Left cardiac atrium (tissue), 4 donors: ENCODE measurements around the gene KRT26. TPM values are rescaled to one million over a fixed set of nuclear protein-coding genes. Genes with fewer than 3 reads are reported as not detected.
"Not testable (repeated sequence)": the region's sequence is repeated elsewhere in the genome, so short reads cannot be mapped to it uniquely, and the experiment has no call there.

Experiments
- ATAC-seq, 2 donors: fragments of 200-7000 bp; cut with Tn5 transposase; one replicate each; pipeline ENCODE4 v1.9.1; 2020; ENCODE audit warnings: mild to moderate bottlenecking in 2 of 2, moderate library complexity in 2 of 2
- DNase-seq: peaks from one replicate; pipeline ENCODE4 v3.0.0-alpha.2; 2020
- intact Hi-C, 2 donors: fragments of 100-400 bp; cut with DNase I; formaldehyde crosslinking; loops; one replicate each; pipeline versions ENCODE4 v1.14.1 to v1.15.1; 2022 to 2023
- long read RNA-seq: library from polyadenylated mRNA; unstranded; transcript quantifications from one replicate; pipeline ENCODE4 v2.0.0, GENCODE V29; 2021
- total RNA-seq, 2 donors: library from RNA; stranded (reverse); fragmentation: NEBNext Ultra II Directional; extraction: Animal tissue kit (Norgen Biotek cat#: 25700); gene quantifications; one replicate each; pipeline ENCODE4 v1.2.1, GENCODE V29; 2021
- donor health status: DM: no; HTN: yes; CAD: no.
- donor health status: DM: no; HTN: yes; CAD: no; lungs with severe emphysema.
- donor health status: DM: yes; HTN: yes; CAD: no.
- donor health status: Dilated cardiomyopathy.

Gene KRT26, protein sequence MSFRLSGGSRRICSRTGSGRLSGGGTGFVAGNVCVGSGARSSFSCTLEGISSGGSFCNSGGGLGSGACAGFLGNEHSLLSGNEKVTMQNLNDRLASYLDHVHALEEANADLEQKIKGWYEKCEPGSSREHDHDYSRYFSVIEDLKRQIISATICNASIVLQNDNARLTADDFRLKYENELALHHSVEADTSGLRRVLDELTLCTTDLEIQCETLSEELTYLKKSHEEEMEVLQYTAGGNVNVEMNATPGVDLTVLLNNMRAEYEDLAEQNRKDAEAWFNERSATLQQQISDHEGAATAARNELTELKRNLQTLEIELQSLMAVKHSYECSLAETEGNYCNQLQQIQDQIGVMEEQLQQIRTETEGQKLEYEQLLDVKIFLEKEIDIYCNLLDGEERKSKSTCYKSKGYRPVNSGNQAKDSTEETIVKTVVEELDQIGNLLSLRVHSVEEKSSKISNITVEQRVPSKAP
- not detected for total RNA-seq
- long read RNA-seq = 0 reads

GRCh38 chr17:40772101-40772500, at the start of gene KRT26:
Gene KRT26, minus strand, starts transcription at chr17:40772201. Its CDS starts 88 bp downstream, at chr17:40772113.
- no peak for DNase-seq
- no peak for ATAC-seq
- intact Hi-C loops = loop anchor here in 1 of 2 donors (10.0 kb wide), 1 partner anchor 117 kb away; no protein-coding TSS in a partner anchor

- ATAC-seq = no peak
- intact Hi-C loops = no loop called here
- DNase-seq = no peak
These were observed 49.5 kb upstream of the KRT26 start for GRCh38 chr17:40821536-40821935.

- intact Hi-C loops = no loop called here
- ATAC-seq (no peak), DNase-seq (no peak)
These were observed 48.3 kb upstream of the KRT26 start for GRCh38 chr17:40820228-40820838.

GRCh38 chr17:40819528-40820125, 47.6 kb upstream of the KRT26 start:
- ATAC-seq (peak; percentile 29 to 35), DNase-seq (no peak)

DNA sequence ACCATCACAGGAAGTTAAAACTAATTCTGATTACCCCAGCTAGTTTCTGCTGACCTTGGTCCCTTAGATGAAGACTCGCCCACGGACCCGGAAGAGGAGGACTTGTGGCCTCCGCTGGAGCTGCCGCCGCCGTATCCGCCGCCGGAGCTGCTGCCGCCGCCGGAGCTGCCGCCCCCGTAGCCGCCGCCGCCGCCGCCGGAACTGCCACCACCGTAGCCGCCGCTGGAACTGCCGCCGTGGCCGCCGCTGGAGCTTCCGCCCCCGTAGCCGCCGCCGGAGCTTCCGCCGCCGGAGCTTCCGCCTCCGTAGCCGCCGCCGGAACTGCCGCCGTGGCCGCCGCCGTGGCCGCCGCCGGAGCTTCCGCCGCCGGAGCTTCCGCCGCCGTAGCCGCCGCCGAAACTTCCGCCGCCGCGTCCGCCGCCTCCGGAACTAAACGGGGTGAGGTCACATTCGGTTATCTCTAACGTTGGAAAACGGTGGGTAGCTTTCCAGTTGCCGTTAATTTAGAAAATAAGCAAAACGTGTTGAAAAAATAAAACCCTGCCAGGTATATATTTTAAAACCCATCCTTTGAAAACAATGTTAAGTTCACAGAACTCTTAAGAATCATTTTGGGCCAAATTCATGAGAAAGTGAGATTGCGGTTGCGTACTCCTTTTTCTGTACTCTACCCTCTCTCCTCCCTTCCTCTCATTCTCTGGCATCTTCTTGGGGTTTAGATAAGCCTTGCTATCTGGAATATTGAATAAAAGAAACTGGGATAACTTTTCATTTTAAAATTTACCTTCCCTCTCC, 46.9 kb upstream of the KRT26 start:
- ATAC-seq = peak; percentile 96
- intact Hi-C loops = no loop called here
- DNase-seq = peak; percentile 84

More at GRCh38 chr17:40819528-40820125, 47.6 kb upstream of the KRT26 start:
- intact Hi-C loops = no loop called here

DNA sequence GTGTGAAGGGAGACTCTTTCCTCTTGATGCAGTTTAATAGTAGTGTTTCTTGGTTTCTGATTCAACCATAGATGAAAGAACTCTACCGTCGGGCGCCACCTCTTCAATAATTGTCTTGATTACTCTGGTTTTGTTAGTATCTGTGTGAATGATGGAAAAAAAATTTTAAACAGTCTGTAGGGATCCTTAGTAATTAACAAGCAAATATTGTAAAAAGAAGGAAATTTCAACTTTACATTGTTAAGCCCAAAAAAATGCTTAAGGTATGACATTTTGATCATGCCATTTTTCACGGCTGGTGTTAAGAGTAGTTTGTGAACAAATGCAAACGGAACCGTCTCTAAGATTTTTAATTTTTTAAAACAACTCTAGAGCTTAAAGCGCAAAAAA, 46.3 kb upstream of the KRT26 start:
- intact Hi-C loops = no loop called here
- DNase-seq = no peak
- no peak for ATAC-seq

- intact Hi-C loops = no loop called here
- DNase-seq = no peak
- ATAC-seq = no peak
These were observed 45.2 kb upstream of the KRT26 start for GRCh38 chr17:40817103-40817682.

DNA sequence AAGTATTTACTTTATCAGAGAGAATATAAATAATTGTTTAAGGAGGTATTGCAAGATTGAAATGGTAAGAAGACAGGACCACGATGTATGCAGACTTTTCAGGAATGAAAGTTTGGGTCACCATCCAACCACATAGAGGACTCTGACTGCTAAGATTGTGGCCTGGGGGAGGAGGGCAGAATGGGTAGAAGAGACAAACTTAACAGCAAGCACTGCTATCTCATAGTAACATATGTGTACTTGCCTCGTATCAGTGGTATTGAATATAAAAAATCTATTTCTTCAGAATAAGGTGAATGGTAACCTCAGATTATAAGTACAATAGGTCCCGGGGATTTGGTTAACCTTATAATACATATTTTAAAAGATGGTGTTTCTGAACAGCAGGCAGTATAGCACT, 44.6 kb upstream of the KRT26 start:
- DNase-seq = no peak
- intact Hi-C loops = no loop called here
- ATAC-seq = no peak

- ATAC-seq = no peak
- no peak for DNase-seq
- intact Hi-C loops = no loop called here
These were observed 43.4 kb upstream of the KRT26 start for GRCh38 chr17:40815381-40815780.

- intact Hi-C loops, DNase-seq, ATAC-seq: not testable (repeated sequence)
These were observed 42.7 kb upstream of the KRT26 start for GRCh38 chr17:40814657-40815056.

DNA sequence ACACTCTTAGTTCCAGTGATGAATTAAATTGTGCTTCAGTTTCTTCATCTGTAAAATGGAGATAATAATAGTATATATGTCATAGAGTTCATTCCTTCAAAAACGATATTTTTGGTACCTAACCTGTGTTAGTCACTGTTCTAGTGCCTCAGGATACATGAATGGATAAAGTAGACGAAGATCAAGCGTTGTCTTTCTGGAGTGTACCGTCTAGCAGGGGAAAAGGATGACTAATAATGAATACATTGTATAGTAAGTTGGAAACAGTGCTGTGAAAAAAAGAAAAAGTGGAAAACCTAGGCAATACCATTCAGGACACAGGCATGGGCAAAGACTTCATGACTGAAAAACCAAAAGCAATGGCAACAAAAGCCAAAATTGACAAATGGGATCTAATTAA, 41.8 kb upstream of the KRT26 start:
- intact Hi-C loops = no loop called here
- DNase-seq = no peak
- ATAC-seq = no peak

- intact Hi-C loops = no loop called here
These were observed 40.6 kb upstream of the KRT26 start for GRCh38 chr17:40812639-40813038.

GRCh38 chr17:40810494-40810893, 38.5 kb upstream of the KRT26 start:
- intact Hi-C loops = no loop called here
- DNase-seq = no peak
- no peak for ATAC-seq

More at GRCh38 chr17:40812639-40813038, 40.6 kb upstream of the KRT26 start:
- ATAC-seq = no peak
- no peak for DNase-seq

- ATAC-seq = peak in 1 of 2 donors; percentile 41
- no peak for DNase-seq
- intact Hi-C loops = no loop called here
These were observed 37.9 kb upstream of the KRT26 start for GRCh38 chr17:40809721-40810421.

- no peak for ATAC-seq
- DNase-seq = no peak
- intact Hi-C loops = no loop called here
These were observed 34.1 kb upstream of the KRT26 start for GRCh38 chr17:40806131-40806530.

- intact Hi-C loops = loop anchor here (5.0 kb wide), 1 partner anchor 859 kb away; no protein-coding TSS in a partner anchor
- DNase-seq (peak; percentile 80), ATAC-seq (peak; percentile 88 to 90)
These were observed 31.6 kb upstream of the KRT26 start for GRCh38 chr17:40803617-40804082.

- ATAC-seq (no peak), DNase-seq (no peak)
- intact Hi-C loops = loop anchor here (5.0 kb wide), 1 partner anchor 861 kb away; no protein-coding TSS in a partner anchor
These were observed 29.2 kb upstream of the KRT26 start for GRCh38 chr17:40801157-40801556.

DNA sequence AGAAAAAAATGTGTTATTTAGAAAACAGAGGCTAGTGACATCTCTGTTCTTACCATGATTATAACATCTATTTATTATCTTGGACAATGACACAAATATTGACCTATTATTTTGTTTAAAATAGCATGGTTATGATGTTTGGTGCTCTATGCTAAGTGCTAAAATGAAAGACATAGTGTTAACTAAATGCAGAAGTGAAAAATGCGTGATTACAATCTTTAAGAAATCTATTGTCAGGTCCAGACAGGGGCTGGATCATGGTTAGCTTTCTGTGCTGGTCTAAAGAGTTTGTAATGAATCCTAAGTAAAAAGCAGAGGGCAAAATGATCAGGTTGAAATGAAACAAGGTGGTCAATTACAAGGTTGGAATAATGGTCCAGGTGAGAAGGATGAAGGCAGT, 28.4 kb upstream of the KRT26 start:
- ATAC-seq (no peak), DNase-seq (no peak)
- intact Hi-C loops = loop anchor here (5.0 kb wide), 1 partner anchor 862 kb away; no protein-coding TSS in a partner anchor
